Measurements from ENCODE around the gene SCG5.

The SCG5 gene

DNA sequence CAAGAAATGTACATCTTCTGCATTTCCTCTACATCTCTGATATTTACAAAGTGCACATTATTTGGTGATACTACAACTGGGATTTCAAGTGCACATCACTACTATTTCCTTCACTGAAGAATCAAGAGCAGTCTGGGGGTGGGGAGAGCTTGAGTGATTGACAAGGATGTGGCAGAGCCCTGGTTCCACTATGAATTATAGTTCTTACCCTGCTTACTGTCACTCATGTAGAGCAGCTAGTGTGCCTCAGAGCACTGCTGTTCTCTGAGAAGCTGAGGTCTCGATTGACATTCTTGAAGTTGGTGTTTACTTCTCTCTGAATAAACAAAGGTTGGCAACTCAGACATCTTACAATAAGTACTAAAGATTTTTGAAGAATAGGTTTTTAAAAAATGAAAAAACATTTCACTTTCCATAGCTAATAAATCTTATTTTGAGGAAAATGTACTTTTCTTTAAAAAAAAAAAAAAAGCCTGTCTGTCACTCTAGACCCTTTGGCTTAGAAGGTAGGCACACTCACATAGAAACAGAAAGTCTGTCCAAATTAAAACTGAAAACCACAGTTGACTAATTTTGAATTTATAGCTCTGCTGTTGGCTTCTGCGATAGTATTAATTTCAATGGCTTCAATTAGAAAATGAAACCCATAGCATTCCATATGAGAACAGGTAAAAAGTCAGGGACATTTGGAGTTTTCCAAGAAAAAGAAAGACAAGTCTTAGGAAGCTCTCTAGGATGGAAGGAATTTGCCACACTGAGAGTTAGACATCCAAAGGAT, 81.8 kb downstream of the SCG5 start:
- no peak for DNase-seq (ENCODE audit: low spot score)

DNA sequence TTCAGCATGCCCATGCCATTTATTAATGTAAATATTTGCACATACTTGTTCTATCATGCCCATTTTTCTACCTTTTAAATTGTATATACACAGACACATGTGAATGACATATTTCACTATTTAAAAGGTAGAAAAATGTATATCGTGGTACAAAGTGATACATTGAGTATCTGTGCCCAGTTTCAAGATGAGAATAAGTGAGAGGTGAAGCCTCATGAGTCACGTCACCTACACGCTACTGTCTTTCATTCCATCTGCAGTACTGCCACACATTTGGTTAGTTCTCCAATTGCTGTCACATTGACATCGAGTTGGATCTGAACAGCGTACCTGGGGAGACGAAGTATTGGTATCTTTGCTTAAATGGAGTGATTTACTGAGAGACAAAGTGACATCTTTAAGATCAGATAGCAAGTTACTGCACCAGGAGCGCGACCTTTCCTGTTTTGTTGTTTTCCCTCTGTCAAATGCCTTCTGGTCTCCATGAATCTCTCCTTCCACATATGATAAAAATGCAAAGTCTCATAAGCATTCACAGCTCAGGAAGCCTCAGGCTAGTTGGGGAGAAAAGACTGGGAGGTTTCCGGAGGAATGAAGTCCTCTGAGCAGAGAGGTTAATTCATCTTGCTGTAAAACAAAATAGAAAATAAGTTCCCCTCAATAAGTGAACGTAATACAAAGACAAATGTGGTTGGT, 88.3 kb downstream of the SCG5 start:
- DNase-seq (ENCODE audit: low spot score), result no peak

DNA sequence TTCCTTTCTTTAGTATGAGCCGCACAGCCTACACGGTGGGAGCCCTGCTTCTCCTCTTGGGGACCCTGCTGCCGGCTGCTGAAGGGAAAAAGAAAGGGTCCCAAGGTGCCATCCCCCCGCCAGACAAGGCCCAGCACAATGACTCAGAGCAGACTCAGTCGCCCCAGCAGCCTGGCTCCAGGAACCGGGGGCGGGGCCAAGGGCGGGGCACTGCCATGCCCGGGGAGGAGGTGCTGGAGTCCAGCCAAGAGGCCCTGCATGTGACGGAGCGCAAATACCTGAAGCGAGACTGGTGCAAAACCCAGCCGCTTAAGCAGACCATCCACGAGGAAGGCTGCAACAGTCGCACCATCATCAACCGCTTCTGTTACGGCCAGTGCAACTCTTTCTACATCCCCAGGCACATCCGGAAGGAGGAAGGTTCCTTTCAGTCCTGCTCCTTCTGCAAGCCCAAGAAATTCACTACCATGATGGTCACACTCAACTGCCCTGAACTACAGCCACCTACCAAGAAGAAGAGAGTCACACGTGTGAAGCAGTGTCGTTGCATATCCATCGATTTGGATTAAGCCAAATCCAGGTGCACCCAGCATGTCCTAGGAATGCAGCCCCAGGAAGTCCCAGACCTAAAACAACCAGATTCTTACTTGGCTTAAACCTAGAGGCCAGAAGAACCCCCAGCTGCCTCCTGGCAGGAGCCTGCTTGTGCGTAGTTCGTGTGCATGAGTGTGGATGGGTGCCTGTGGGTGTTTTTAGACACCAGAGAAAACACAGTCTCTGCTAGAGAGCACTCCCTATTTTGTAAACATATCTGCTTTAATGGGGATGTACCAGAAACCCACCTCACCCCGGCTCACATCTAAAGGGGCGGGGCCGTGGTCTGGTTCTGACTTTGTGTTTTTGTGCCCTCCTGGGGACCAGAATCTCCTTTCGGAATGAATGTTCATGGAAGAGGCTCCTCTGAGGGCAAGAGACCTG, 89.5 kb downstream of the SCG5 start:
- no peak for DNase-seq (ENCODE audit: low spot score)

DNA sequence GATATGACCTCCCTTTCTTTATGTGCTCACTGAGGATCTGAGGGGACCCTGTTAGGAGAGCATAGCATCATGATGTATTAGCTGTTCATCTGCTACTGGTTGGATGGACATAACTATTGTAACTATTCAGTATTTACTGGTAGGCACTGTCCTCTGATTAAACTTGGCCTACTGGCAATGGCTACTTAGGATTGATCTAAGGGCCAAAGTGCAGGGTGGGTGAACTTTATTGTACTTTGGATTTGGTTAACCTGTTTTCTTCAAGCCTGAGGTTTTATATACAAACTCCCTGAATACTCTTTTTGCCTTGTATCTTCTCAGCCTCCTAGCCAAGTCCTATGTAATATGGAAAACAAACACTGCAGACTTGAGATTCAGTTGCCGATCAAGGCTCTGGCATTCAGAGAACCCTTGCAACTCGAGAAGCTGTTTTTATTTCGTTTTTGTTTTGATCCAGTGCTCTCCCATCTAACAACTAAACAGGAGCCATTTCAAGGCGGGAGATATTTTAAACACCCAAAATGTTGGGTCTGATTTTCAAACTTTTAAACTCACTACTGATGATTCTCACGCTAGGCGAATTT, 91.2 kb downstream of the SCG5 start:
- DNase-seq (ENCODE audit: low spot score), result no peak

DNA sequence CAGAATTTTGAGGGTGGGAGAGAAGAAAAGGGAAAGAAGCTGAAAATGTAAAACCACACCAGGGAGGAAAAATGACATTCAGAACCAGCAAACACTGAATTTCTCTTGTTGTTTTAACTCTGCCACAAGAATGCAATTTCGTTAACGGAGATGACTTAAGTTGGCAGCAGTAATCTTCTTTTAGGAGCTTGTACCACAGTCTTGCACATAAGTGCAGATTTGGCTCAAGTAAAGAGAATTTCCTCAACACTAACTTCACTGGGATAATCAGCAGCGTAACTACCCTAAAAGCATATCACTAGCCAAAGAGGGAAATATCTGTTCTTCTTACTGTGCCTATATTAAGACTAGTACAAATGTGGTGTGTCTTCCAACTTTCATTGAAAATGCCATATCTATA, 91.8 kb downstream of the SCG5 start:
- DNase-seq (ENCODE audit: low spot score), result no peak

DNA sequence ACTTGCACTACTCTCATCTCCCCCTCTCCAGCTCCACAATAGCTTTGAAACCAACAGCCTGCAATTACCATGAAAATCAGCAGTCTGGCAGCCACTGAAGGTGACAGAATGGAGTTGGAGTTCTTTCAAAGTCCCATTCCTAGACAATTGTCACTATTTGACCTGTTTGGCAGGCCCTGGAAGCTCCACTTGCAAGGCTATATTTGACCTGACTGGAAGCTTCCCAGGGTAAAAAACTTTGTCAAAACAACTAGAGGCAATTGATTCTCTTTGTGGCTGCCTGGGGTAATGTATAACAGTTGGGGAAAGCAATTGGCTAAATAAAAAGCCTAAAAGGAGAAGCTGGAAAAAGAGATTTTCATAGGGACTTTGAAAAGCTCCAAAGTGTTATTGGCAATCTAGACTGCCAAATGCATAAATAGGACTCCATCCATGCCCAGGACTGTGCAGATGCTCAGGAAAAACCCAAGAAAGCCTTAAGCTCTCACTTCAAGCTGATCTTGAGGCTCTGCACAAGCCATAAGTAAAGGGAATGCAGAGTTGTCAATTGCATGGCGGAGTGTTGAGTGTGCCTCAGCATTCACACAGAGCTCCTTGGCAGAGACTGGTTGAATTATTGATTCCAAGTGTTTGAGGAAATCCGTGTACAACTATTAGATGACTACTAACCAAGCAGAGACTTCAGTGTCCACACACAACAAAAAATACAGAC, 94.6 kb downstream of the SCG5 start:
- DNase-seq (ENCODE audit: low spot score), result no peak

DNA sequence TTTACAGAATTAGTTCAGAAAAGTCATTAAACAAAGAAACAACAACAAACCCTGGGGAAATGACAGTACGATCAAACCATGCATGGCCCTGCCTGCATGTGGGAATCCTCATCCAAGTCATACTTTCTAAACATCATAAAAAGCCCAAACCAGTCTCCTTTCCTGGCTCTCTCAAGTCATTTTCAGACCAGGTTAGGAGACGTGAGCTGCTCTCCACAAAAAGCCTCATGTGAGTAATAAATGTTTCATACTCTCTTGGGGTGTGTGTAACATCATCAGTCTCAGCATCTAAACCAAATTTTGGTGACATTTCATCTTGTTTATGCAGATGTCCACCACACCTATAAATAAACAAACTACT, 95.2 kb downstream of the SCG5 start:
- no peak for DNase-seq (ENCODE audit: low spot score)

DNA sequence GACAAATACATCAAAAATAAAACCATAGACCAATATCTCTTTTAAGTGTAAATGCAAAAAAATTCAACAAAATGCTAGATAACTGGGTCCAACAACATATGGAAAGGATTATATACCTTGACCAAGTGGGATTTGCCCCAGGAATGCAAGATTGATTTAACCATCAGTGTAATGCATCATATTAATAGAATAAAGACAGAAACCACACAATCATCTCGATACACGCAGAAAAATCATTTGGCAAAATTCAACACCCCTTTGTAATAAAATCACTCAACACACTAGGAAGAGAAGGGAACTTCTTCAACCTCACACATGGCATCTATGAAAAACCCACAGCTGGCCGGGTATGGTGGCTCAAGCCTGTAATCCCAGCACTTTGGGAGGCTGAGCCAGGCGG, 95.8 kb downstream of the SCG5 start:
- DNase-seq (ENCODE audit: low spot score), result no peak

DNA sequence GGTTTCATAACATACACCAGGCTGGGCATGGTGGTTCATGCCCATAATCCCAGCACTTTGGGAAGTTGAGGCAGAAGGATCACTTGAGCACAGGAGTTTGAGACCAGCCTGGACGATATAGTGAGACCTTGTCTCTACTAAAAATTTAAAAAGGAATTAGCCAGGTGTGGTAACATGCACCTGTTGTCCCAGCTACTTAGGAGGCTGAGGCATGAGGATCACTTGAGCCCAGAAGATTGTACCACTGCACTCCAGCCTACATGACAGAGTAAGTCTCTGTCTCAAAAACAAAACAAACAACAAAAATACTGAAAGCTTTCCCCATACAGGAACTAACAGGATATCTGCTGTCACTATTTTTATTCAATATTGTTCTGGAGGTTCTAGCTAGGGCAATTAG, 97.2 kb downstream of the SCG5 start:
- DNase-seq (ENCODE audit: low spot score), result no peak

DNA sequence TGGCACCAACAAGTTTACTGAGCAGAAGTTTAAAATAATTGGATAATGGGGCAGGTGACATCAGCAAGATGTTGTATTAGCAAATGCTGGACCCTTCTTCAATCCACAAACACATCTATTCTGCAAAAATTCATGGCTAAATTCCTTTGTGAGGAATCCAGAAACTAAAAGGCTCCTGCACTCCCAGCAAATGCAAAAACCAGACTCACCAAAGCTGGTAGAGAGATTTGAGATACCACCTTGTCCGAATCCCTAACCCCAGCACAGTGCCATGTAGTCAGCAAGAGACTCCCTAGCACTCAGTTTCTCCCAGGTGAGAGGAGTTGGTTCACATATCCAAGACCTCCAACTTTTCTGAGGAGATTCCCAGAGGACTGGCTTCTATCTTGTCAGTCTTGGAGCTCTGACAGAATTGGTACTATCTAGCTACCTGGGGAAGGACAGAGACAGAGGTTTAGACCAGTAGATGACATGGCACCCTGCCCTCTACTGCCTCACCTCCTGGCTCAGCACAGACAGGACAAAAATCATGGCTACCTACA, 98.1 kb downstream of the SCG5 start:
- no peak for DNase-seq (ENCODE audit: low spot score)

DNA sequence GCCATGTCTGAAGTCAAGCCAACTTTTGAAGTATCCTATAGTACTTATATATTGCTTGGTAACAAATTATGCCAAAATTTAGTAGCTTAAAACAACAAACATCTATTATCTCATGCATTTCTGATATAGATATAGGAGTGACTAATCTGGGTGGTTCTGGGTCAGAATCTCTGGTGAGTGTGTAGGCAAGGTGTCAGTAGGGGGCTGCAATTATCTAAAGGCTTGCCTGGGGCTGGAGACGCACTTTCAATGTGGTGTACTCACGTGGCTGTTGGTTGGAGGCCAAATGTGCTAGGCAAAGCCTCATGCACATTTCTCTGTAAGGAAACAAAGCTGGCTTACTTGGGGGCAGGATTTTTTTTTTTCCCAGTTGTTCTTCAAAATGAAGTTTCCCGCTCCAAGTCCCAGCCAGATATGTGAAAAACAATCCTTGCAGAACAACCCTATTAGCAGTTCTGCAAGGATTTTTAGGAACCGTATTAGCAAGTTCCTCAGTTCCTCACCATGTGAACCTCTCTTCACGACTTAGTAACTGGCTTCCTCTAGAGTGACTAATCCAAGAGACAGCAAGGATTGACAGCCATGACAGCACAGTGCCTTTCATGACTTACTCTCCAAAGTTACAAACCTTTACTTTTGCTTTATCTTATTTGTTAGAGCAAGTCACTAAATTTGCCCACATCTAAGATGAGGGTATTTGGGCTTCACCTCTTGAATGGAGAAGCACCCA, 102.1 kb downstream of the SCG5 start:
- DNase-seq (ENCODE audit: low spot score), result no peak

DNA sequence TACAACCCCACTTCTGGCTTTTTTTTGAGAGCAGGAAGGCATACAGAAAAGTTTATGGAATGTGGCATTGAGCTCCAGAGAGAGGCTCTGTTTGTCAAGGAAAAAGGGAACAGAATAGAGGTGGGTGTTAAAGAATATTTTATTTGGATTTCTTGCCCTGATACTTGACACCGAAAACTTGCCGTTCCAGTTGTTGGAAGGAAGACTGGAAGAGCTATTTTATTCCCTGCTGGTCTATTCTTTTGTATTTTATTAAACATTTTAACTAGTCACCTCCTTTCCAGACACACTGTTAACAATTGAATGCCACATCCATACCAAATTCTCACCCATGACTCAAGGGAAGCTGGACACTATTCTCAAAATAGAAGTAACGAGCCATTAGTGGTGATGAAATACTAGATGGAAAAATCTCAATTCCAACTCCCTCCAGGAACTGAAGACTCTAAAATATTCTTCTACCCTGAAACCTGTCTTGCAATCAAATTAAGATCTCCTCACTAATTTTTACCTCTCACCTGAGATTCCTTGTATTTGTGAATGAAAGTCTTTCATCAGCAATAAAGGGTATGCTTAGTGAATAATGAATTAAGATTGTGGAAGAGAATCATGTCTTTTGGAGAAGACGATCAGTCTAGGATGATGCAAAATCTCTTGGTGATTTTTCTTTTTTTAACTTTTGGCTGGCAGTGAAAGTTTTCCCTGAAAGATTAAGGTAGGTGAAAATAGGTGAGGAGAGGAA, 104.8 kb downstream of the SCG5 start:
- no peak for DNase-seq (ENCODE audit: low spot score)
